WTC11 (cell line): ENCODE measurements around the gene MEPCE.

ENCODE experiments used
- ESRRA ChIP-seq: sonication (generic); formaldehyde crosslinking; IDR thresholded peaks from 2 replicates; pipeline ENCODE4 v1.8.1; 2022; ENCODE audit warnings: mild to moderate bottlenecking, missing genetic modification reagents, borderline replicate concordance
- NR1H2 ChIP-seq: sonication (generic); formaldehyde crosslinking; IDR thresholded peaks from 2 replicates; pipeline ENCODE4 v1.9.0; 2021; ENCODE audit warnings: mild to moderate bottlenecking, moderate library complexity, missing genetic modification reagents
- RELA ChIP-seq: sonication (generic); formaldehyde crosslinking; IDR thresholded peaks from 2 replicates; pipeline ENCODE4 v1.8.1; 2022; ENCODE audit warnings: missing genetic modification reagents, mild to moderate bottlenecking, borderline replicate concordance
- SP1 ChIP-seq: sonication (generic); formaldehyde crosslinking; conservative IDR thresholded peaks from 2 replicates; pipeline ENCODE4 v1.8.1; 2022; ENCODE audit warnings: missing genetic modification reagents
- TF ChIP-seq, protein P1 (sequence below): fragments of 200-600 bp; IDR thresholded peaks from 2 replicates; pipeline ENCODE4 v1.8.0; 2022; ENCODE audit warnings: antibody characterized with exemption
- TF ChIP-seq, protein P2 (sequence below): sonication (generic); formaldehyde crosslinking; IDR thresholded peaks from 2 replicates; pipeline ENCODE4 v1.8.1; 2022; ENCODE audit warnings: mild to moderate bottlenecking, missing genetic modification reagents, moderate library complexity, borderline replicate concordance
- TF ChIP-seq, protein P3 (sequence below): sonication (generic); formaldehyde crosslinking; IDR thresholded peaks from 2 replicates; pipeline ENCODE4 v1.8.1; 2023; ENCODE audit warnings: mild to moderate bottlenecking, missing genetic modification reagents, moderate library complexity
- TF ChIP-seq, protein P4 (sequence below): sonication (generic); formaldehyde crosslinking; IDR thresholded peaks from 2 replicates; pipeline ENCODE4 v1.8.0; 2022; ENCODE audit warnings: mild to moderate bottlenecking, missing genetic modification reagents

DNA sequence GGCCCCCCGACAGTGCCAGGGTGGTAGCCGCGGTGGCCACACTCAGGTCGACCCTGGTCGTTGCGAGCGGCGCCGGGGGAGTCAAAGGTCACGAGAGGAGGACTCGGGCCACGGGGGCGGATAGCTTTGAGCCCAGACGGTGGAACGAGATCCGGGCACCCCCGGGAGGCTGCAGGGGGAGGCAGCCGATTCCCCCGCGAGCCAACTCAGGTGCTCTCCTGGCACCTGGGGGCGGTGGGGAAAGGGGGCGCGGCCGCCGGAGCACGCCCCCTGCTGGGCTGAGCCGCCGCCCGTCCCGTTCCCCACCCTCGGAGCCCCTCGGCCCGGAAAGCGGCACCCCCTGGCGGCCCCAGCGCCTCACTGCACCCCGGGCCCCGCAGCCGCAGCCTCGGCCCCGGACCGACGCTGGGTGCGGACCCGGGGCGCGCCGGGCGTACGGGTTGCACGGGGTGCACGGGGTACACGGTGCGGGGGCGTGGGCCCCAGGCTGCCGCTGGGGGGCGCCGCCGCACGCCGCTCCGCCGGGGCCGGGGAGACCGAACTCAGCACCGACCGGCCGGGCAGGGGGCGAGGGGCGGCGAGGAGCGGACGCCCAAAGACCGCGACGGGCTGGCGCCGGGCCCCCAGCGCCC, 53.6 kb downstream of the MEPCE start:
- TF ChIP-seq SP1 (CRISPR knock-in tag) (peak; percentile 83), NR1H2 (no peak), ESRRA (0 out of 2 replicates have a peak, but pooled peaks have one; percentile 32), RELA (peak; percentile 14; the same call in 1 of the 2 replicates)
- TF ChIP-seq, protein P1, sequence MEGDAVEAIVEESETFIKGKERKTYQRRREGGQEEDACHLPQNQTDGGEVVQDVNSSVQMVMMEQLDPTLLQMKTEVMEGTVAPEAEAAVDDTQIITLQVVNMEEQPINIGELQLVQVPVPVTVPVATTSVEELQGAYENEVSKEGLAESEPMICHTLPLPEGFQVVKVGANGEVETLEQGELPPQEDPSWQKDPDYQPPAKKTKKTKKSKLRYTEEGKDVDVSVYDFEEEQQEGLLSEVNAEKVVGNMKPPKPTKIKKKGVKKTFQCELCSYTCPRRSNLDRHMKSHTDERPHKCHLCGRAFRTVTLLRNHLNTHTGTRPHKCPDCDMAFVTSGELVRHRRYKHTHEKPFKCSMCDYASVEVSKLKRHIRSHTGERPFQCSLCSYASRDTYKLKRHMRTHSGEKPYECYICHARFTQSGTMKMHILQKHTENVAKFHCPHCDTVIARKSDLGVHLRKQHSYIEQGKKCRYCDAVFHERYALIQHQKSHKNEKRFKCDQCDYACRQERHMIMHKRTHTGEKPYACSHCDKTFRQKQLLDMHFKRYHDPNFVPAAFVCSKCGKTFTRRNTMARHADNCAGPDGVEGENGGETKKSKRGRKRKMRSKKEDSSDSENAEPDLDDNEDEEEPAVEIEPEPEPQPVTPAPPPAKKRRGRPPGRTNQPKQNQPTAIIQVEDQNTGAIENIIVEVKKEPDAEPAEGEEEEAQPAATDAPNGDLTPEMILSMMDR = peak; percentile 89
- TF ChIP-seq, protein P2, sequence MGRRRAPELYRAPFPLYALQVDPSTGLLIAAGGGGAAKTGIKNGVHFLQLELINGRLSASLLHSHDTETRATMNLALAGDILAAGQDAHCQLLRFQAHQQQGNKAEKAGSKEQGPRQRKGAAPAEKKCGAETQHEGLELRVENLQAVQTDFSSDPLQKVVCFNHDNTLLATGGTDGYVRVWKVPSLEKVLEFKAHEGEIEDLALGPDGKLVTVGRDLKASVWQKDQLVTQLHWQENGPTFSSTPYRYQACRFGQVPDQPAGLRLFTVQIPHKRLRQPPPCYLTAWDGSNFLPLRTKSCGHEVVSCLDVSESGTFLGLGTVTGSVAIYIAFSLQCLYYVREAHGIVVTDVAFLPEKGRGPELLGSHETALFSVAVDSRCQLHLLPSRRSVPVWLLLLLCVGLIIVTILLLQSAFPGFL = no peak
- TF ChIP-seq, protein P3, sequence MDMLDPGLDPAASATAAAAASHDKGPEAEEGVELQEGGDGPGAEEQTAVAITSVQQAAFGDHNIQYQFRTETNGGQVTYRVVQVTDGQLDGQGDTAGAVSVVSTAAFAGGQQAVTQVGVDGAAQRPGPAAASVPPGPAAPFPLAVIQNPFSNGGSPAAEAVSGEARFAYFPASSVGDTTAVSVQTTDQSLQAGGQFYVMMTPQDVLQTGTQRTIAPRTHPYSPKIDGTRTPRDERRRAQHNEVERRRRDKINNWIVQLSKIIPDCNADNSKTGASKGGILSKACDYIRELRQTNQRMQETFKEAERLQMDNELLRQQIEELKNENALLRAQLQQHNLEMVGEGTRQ (CRISPR knock-in tag) = 0 out of 2 replicates have a peak, but pooled peaks have one; percentile 18
- TF ChIP-seq, protein P4, sequence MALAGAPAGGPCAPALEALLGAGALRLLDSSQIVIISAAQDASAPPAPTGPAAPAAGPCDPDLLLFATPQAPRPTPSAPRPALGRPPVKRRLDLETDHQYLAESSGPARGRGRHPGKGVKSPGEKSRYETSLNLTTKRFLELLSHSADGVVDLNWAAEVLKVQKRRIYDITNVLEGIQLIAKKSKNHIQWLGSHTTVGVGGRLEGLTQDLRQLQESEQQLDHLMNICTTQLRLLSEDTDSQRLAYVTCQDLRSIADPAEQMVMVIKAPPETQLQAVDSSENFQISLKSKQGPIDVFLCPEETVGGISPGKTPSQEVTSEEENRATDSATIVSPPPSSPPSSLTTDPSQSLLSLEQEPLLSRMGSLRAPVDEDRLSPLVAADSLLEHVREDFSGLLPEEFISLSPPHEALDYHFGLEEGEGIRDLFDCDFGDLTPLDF = no peak
